COLO829 (cell line): ENCODE results near the gene TFRC.
A peak's percentile ranks its signal among the peaks of the same experiment; 100 is the strongest.
"Not testable (repeated sequence)": the region's sequence is repeated elsewhere in the genome, so short reads cannot be mapped to it uniquely, and the experiment has no call there.

Experiments used
- DNase-seq: peaks from one replicate; pipeline ENCODE4 v3.0.0; 2012; ENCODE audit warnings: low spot score

Gene TFRC

DNA sequence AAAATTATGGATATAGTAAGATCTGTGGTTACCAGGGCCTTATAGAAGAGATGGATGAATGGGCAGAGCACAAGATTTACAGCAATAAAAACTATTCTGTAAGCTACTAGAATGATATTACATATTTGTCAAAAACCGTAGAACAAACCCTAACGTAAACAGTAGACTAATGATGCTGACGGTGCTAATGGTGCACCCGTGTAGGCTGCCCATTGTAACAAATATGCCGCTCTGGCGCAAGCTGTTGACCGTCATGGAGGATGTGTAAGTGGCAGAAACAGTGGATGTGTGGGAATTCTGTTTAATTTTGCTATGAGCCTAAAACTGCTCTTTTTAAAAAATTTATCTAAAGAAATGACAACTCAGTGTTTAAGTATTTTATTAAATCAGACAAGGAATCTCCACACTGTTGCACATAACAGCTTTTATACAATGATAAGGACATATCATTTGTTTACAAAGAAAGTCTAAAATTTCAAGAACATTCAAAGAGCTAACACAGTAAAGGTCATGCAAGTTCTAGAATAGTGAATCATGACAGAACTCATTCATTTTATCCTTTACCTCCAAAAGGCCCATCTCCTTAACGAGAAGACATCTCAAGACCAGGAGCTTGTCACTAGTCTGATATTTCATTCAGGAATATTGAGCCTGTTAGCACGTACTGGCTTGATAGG lies 32.8 kb downstream of the TFRC start:
- DNase-seq = no peak

DNA sequence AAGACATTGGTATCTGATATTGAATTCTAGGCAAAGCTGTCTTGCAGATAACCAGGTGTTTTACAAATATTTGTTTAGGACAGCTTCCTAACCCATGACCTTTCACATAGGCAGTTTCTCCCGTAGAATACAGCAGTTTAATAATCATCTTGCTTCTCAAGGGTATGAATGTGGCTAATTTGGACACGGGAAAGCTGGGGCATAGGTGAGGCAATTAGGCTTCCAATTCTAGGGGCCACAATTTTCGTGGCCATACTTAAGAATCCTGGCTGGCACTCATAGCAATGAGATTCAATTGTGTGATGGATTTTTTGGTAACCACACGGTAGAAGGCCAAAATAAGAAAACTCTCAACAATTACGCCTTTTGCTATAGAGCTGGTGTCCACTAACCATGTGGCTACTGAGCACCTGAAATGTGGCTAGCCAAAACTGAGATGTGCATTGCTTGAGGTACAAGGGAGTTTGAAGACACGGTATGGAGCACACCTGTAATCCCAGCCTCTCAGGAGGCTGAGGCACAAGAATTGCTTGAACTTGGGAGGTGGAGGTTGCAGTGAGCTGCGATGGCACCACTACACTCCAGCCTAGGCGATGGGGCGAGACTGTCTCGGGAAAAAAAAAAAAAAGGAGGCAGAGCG lies 34.4 kb downstream of the TFRC start:
- no peak for DNase-seq

DNA sequence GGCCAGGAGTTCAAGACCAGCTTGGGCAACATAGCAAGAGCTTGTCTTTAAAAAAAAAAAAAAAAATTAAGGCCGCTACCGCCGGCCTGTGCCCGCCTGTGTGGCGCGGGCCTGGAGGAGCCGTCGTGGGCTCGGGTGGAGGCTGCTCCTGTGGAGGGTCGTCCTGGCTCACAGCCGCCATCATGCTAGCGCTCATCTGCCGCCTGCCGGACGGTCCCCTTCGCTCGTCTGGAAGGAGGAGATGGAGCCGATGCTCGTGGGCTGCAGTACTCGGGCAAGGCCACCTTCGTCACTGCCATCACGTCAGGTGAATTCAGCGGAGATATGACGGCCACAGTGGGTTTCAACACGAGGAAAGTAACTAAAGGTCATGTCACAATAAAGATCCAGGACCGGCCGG lies 37.4 kb downstream of the TFRC start:
- no peak for DNase-seq

DNA sequence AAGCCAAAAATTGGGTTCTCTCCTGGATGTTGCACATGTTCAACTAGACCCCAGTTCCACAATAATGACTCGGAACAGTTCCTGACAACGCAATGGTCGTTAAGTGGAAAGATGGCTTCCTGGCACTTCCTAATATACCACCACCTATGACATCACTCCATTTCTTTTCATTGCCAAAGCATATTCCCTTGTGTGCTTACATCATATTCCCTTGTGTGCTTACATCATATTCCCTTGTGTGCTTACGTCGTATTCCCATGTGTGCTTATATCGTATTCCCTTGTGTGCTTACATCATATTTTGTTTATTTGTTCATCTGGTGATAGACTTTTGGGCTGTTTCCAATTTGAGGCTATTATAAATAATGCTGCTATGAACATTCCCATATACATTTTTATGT lies 39.2 kb downstream of the TFRC start:
- no peak for DNase-seq

DNA sequence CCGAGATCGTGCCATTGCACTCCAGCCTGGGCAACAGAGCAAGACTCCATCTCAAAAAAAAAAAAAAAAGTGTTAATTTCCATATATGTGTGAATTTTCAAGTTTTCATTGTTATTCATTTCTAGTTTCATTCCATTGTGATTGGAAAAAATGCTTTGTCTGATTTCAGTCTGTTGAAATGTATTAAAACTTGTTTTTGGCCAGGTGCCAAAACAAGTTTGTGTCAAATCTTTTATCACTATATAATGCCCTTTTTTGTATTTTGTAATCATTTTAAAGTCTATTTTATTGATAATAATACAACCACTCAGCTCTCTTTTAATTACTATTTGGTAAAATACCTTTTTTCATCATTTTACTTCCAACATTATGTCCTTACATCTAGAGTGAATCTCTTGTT lies 42.5 kb downstream of the TFRC start:
- DNase-seq = no peak

DNA sequence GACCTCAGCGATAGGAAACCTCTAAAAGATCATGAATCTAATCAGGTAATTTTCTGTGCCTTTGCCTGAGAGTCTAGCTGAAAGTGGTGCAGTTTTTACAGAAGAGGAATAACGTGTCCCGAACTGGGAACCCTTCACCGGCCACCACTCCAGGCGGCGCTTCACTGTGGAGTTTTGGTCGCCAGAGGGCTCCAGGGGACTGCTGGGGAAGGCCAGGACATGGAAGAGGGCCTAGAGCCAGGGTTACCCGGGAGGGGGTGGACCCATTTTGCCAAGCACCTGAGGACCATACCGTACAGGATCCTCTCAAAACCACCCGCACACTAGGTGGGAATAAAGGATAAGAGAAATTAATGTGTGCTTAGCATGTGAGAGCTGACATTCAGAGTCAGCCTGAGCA lies 55.8 kb downstream of the TFRC start:
- DNase-seq = not testable (repeated sequence)

DNA sequence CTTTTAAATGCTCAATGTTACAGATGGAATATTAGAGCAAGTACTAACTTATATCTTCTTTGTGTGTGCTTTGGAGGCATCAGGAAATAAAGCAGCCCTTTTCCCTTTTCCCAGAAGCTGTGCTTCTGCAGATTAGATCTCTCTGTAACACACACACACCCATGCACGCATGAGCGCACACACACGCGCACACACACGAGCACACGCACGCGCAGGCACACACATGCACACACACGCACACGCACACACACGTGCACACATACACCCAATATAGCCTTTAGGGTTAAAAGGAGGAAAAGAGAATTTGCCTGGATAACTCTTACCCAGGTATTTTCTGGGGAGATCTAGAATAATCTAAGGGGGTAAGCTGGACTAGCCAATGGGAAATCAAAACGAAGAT lies 56.9 kb downstream of the TFRC start:
- DNase-seq = no peak

DNA sequence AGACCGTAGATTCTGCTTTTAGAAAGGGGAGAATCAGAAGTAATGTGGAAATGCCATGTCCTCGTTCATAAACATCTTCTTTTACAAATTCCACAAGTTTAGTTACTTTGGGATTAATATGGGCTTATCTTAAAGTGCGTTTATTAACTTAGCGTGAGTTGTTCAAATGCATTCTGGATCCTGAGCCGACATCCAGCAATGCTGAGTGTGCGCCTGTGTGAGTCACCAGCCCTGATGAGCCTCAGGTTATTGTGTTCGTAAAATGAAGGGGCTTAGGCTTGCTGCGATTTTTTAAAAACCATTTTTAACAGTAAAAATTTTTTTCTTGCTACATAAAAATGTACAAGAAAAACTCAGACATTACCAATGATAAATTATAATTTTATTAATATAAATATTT lies 57.9 kb downstream of the TFRC start:
- no peak for DNase-seq

DNA sequence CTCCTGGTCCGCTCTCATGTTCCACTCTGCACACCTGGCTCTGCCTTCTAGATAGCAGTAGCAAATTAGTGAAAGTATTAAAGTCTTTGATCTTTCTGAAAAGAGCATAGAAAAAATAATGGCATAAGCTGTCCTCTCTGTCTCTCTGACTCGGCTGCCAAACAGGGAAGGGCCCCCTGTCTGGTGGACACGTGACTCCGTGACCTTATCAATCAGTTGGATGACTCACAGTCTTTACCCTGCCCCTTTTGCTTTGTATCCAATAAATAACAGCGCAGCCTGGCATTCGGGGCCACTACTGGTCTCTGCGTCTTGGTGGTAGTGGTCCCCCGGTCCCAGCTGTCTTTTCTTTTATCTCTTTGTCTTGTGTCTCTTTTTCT lies 59.4 kb downstream of the TFRC start:
- DNase-seq = not testable (repeated sequence)

DNA sequence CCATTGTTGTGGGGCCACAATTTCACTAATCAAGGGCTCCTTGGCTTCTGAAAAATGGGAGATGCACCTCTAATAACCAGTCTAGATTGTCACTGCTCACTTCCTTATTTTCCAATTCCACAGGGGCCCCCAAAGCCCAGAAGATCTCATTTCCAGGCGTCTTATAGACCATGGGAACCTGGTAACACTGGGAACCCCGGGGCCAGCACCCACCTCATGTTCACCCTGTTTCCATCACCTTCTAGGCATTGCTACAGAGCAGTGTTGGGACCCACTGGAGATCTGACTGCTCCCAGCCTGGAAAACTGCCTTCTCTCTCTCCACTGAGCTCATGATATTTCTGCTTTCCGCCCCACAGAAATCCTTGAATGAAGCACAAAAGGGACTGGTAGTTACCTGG lies 61.5 kb downstream of the TFRC start:
- DNase-seq = no peak

DNA sequence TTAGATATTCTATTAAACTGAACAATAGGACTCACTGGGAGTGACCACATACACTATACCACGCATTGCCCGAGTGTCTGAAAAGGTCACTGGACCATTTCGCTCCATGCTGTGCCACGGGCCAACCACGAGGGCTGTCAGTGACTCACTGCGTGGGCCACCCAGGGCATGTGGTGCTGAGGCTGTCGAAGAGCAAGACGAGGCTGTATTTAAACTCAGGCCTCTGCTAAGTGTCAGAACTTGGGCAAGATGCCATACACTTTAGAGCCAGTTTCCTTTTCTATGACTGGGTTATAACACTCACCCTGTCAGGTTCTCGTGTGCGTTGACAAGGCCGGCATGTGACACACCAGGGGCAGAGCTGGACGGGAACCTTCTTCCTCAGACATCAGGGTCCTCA lies 62.3 kb downstream of the TFRC start:
- not testable (repeated sequence) for DNase-seq

DNA sequence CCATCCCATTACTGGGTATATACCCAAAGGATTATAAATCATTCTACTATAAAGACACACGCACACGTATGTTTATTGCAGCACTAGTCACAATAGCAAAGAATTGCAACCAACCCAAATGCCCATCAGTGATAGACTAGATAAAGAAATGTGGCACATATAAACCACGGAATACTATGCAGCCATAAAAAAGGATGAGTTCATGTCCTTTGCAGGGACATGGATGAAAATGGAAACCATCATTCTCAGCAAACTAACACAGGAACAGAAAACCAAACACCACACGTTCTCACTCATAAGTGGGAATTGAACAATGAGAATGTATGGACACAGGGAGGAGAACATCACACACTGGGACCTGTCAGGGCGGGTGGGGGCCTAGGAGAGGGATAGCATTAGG lies 63.7 kb downstream of the TFRC start:
- DNase-seq = not testable (repeated sequence)

DNA sequence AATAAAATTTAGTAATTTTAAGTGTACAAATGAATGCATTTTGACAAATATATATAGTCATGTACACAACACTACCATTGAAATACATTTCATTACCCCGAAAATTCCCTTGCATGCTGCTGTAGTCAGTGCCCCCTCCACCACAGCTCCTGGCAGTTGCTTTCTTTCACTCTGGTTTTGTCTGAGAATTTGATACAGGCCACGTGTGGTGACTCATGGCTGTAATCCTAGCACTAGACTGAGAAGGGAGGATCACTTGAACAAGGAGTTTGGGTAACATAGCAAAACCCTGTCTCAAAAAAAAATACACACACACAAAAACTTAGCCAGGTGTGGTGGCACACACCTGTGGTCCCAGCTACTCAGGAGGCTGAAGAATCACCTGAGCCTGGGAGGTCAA lies 65.4 kb downstream of the TFRC start:
- DNase-seq = peak; percentile 50

DNA sequence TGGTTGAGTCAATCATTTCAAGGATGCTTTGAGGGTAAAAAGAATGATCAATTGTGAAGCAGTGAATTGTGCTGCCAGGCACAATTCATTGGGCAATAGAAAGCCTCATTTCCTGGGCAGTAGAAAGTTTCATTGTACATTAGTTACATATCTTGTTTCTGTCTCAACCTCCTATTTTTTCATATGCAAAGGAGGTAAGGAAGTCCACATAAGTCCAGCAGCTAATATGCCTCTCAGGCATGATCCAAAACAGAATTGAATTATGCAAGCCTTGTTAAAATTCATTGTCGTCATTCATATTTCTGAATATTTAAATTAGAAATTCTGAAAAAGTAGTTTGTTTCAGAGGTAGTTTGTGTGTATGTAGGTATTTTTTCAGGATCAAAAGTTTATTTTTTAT lies 65.8 kb downstream of the TFRC start:
- no peak for DNase-seq

DNA sequence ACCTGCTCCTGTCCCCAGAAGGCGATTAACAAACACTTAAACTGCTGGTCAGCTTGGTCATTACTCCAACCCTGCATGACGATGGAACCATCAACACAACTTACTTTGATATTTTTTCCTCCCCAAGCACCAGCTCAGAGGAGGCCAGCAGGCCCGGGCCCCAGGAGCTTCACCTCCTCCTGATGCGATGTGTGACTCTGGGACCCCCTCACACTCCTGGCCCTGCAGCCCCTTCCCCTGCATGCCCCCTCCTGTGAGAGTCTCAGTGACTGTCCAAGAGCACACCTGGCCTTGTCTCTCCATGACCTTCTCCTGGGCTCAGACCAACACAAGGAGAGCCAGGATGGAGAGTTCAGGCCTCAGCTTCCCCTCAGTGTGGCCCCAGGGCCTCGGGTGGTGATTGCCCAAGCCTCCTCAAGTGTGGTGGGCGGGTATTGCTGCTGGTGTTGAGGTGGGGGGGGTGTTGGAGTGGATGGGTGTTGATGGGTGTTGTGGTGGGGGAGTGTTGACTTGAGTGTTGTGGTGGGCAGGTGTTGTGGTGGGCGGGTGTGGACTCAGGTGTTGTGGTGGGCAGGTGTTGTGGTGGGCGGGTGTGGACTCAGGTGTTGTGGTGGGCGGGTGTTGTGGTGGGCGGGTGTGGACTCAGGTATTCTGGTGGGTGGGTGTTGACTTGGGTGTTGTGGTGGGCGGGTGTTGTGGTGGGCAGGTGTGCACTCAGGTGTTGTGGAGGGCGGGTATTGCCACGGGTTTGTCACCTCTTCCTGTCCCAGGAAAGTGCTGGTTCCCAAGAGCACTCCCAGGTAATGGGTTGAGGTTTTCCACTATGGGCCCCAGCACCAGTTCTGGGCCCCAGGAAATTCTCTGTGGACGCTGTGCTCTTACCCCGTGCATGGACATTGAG lies 68.1 kb downstream of the TFRC start:
- DNase-seq = no peak

DNA sequence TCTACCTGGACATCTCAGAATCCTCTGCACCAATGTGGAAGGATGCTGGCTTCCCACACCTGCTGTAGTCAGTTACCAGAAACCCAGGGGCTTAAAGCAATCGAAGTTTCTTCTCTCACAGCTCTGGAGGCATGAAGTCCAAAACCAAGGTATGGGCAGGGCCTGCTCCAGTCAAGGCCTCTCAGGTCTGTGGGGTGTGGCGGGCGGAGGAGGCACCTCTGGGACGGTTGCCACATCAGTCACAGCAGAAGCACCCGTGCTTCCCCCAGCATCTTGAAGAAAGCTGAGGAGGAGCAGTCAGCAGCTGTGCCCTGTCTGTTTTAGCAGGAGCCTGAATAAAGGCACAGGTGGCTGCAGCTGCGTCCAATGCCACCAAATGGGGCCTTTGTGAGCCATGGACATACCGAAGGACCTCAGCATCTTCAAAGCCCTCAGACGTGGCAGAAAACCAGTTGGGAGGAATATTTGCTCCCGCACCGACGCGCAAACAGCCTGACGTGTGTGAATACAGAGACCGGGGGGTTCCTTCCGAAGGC lies 68.9 kb downstream of the TFRC start:
- DNase-seq = no peak

DNA sequence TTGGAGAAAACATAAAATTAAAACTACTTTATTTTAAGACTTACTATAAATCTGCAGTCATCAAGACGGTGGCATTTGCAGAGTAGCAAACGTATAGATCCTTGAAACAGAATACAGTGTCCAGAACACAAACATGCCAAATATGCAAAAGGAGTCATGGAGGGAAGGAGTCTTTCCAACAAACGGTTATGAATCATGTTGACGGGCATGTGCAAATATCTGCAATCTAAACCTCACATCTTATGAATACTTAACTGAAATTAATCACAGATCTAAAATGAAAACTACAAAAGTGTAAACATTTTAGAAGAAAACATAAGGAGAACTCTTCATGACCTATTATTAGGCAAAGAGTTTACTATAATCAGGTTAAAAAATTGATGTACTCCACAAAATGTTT lies 69.4 kb downstream of the TFRC start:
- no peak for DNase-seq

DNA sequence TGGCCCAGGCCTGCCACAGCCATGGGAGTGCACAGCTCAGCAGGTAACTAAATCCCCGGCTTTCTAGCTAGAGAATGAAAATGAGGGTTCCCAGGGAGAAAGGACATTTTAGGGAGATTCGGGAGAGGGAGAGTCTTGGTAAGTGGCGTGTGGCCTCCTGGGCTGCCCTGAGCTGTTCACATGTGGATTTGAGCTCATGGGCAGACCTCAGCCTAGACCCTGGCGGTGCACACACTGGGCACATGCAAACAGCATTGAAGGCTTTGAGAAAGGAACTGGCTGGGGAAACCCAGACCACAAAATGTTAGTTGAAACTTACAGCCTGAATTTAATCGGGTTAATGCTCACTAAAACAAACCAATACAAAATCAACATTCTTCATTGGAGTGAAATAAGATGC lies 72.4 kb downstream of the TFRC start:
- no peak for DNase-seq

DNA sequence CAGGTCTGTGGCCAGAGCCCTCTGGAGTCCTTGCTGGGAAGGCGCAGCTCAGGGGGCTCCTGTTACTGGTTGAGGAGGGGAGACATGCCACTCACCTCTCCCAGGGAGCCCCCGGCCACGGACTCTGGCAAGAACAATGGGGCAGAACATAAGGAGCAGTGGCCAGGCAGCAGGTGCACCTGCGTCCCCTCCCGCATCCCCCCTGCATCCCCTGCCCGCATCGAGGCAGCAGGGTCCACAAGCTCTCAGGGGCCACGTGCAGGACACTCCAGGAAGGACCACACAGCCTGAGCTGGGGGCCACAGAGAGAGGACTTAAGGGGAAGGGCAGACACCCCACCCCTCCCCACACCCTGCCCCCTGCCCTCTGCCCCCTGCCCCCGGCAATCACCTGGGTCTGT lies 73.0 kb downstream of the TFRC start:
- no peak for DNase-seq

DNA sequence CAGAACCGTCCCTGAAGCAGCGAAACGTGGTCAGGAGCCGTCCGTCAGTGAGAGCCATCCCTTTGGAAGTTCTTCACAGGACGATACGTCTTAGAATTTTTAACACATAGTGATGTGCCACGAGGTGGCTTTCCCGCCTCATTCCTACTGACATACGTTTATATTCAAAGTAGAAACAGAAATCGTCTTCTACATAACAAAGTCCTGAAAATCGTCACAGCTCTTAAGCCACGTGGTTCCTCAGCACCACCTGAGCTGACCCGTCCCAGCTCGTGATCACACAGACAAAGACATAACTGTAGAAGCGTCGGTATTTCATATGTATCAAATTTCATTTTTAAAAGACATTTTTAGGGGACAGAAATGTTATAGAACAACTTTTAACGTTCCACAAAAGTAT lies 73.5 kb downstream of the TFRC start:
- DNase-seq = no peak

DNA sequence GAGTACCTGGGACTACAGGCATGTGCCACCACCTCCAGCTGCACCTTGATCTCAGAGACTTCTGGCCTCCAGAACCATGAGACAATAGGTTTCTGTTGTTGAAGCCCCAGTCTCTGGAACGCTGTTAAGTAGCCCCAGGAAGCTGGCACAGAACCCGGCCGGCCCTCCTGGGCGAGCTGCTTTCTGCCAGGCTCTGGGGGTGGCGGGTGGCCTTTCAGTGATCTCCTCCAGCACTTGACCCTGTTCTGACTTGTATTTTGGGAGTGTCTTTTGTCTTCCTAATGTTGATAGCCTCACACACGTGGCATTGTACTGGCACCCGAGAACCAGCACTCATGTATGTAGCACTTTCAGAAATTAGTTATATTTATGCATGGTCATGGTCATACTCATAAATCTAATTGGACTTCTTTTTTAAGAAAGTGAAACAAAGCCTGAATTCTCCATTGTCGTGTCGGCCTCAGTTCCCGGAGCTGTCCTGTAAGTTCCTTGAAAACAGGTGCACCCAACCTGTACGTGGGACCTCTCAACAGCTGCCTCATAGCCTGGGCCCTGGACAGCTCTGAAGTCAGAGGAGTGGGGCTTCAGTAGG lies 74.0 kb downstream of the TFRC start:
- no peak for DNase-seq

DNA sequence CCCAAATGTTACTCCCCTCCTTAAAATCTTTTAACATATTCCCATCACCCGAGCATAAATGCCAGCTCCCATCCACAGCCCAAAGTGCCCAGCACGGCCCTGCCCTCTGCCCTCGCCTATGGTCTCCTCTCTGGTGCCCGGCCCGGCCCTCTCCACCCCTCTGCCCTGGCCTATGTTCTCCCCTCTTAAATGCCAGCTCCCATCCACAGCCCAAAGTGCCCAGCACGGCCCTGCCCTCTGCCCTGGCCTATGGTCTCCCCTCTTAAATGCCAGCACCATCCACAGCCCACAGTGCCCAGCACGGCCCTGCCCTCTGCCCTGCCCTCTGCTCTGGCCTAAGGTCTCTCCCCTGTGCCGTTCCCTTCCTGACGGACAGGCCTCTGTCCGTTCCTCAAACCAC lies 76.6 kb downstream of the TFRC start:
- not testable (repeated sequence) for DNase-seq
